Esophagus muscularis mucosa (tissue), 3 donors: ENCODE measurements around the gene WFDC10B.

Source experiments
- CTCF ChIP-seq, 3 experiments: fragments of 200-600 bp in 2 of 3; fragments of 450-650 bp in 1 of 3; sonication (generic) in 2 of 3; IDR thresholded peaks; one replicate each; pipeline ENCODE4 v1.5.1; 2017 to 2019; ENCODE audit warnings: antibody characterized with exemption in 3 of 3, mild to moderate bottlenecking in 2 of 3, moderate library complexity in 1 of 3
- POLR2A ChIP-seq: fragments of 450-650 bp; IDR thresholded peaks from one replicate; pipeline ENCODE4 v1.6.1; 2017; ENCODE audit warnings: antibody characterized with exemption, moderate library complexity, mild to moderate bottlenecking, low read depth

- TF ChIP-seq CTCF (IDR thresholded peaks at IDR 0.05) (no peak), POLR2A (no peak)
Observed at GRCh38 chr20:45725134-45725533, 20.3 kb upstream of the WFDC10B start.
